Stimulated activated CD4-positive, alpha-beta T cell treated with anti-CD3 and anti-CD28 coated beads, Interleukin-4, amount 100 ng/mL, for 4 hours (primary cell): ENCODE data around the gene ATP2B1.
"Not testable (repeated sequence)": the region's sequence is repeated elsewhere in the genome, so short reads cannot be mapped to it uniquely, and the experiment has no call there.

Experiments used
- DNase-seq, 2 experiments: peaks; one replicate each; pipeline ENCODE4 v3.0.0-alpha.2; 2020

ATP2B1 gene

GRCh38 chr12:89708565-89709156 is at the start of gene ATP2B1:
ATP2B1 (minus strand) TSS chr12:89708838; CDS start chr12:89655886, 52,952 bp downstream.
- DNase-seq: peak; percentile 76 to 78

DNA sequence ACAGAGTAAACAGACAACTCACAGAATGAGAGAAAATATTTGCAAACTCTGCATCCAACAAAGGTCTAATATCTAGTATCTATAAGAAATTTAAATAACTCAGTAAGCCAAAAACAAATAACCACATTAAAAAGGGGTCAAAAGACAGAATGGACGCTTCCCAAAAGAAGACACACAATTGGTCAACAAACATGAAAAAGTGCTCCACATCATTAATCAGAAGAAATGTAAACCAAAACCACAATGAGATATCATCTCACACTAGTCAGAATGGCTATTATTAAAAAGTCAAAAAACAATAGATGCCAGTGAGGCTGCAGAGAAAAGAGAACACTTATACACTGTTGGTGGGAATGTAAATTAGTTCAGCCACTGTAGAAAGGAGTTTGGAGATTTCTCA is 49.3 kb upstream of the ATP2B1 start:
- DNase-seq: not testable (repeated sequence)

DNA sequence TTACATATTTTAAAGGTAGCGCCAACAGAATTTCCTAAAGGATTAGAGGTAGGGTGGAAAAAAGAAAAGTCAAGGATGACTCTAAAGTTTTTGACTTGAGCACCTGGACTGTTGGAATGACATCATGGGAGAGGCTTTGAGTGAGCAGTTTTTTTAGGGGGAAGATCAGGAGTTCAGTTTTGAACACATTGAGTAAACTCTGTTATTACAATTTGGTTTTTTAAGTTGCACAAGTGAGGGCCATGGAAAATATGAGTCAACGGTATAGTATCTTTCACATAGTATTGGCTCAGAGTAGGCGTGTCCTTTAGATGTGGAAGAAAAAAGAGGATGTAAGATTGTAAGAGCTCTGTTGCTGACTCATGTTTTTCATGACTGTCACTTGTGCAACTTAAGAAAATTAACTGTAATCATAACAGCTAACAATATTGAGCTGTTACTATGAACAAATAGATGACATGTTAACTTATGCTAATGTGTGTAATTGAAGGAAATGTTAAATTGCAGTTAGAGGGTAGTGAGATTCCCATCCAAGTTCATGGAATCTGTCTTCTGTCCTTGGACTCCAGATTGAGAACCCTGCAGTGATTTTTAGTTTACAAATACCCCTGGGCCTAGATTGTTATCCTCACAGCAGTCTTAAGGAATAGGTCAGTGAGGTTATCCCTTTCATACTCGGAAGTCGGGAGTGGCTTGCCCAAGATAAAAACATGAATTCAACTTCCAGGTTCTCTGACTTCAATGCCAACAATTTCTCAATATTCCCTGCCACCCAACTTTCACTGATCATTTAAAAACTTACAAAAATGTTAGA is 48.2 kb upstream of the ATP2B1 start:
- DNase-seq: peak in 1 of 2 experiments; percentile 4

DNA sequence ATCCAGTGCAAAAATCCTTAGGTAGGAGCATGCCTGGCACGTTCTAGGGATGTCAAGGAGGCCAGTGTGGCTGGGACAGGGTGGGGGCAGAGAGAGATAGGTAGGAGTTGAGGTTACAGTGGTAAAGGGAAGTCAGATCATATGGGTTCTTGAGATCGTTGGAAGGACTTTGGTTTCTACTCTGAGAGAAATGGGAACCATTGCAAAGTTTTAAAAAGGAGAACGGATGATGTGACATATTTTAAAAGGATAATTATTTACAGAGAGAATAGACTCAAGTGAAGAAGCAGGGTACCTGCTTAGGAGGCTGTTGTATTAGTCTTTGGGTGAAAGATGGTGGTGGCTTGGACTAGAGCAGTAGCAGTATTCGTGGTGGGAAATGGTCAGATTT is 47.6 kb upstream of the ATP2B1 start:
- DNase-seq: no peak

- no peak for DNase-seq
Measured at GRCh38 chr12:89753997-89754396, 45.4 kb upstream of the ATP2B1 start.

DNA sequence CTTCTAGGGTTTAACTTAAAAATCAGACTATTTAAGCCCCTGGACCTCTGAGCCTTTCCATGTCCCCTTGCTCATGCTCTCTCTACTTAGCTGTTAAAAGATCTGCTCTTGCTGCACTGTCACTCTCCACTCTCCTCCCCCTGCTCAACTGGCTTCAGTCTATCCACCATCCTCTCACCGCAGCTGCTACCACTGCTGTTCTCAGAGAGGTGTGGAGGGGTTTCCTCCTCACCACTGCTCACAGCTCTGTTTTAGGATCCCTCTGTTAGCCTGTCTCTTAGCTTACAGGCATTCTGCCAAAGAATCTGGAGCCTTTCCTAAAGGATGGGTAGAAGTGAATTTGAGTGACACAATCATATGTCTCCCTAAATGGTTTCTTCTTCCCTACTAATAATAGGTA is 43.7 kb upstream of the ATP2B1 start:
- no peak for DNase-seq

DNA sequence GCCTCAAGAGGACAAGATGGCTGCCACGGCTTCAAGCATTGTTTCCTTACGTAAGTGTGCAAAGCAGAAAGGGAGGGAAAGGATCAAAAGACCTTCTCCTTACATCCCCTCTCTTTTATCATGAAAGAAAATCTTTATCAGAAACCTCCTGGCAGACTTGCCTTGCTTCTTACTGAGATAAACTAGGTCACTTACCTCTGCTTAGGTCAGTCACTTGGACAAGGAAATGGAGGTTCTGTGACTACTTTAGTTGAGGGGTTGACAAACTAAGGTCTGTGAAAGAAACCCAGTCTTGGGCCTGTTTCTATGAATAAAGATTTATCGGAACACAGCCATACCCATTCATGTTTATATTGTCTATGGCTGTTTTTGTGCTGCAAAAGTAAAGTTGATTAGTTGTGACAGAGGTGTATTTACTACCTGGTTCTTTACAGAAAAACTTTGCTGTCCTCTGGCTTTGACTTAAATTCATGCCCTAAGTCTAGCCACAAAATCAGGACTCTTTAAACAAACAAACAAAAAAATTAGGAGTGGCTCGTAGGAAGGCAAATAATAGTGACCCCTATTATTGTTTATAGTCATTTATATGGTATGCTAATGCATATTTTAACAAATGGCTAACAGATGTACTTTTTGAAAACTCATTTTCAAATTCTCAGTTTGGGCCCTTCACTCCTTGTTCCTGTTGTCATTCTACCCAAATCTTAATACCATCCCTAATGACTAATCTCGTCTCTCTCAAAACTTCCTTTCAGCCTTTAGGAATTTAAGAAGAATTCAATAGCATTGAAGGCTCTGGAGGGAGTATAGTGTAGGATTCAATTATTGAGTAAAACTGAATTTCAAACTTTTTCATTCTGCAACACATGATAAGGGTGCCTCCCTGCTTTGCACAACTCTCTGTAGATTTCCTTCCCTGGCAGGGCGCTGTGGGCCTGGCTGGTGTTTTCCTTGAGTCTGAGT is 42.0 kb upstream of the ATP2B1 start:
- DNase-seq: no peak

DNA sequence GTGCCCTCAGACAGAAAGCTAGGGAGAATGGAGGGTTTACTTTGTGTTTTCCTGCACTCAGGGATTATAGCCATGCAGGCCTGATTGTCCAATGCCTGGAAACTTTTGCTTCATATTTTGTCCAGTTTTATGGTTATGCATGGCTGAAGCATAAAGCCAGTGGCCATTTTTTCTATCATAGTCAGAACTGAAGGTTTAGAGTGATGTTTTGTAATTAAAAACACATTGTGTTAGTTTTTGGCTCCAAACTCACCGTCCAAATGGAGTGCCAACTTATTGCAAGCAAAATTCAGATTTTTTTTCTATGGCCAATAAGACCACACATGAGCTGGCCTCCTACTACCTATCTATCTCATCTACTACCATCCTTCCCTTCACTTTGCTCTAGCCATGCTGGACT is 40.2 kb upstream of the ATP2B1 start:
- DNase-seq: no peak

DNA sequence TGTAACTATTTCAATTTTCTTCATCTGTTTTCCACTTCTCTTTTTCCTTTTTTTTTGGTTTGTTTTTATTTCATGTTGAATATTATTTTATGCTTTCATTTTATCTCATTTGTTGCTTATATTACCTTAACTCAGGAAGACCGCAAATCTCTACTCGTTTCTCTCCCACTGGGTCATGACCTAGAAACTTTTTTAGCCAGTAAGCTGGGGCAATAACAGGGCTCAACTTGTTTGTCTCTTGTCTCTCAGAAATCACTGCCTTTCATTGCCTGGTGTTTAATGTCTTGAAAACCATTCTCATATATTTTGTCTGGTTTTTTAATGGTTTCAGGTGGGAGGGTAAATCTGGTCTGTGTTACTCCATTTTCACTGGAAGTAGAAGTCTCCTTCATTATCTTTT is 36.6 kb upstream of the ATP2B1 start:
- DNase-seq: no peak

- DNase-seq: no peak
Measured at GRCh38 chr12:89742337-89743022, 33.8 kb upstream of the ATP2B1 start.

DNA sequence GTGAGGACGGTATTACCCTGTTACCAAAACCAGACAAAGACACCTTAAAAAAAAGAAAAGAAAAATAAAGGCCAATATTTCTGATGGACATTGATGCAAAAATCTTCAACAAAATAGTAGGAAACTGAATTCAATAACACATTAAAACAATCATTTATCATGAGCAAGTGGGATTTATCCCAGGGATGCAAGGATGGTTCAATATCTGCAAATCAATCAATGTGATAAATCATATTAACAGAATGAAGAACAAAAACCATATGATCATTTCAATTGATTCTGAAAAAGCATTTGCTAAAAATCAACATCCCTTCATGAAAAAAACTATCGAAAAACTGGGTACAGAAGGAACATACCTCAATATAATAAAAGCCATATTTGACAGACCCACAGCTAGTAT is 32.3 kb upstream of the ATP2B1 start:
- DNase-seq: no peak

GRCh38 chr12:89736995-89737394 is 28.4 kb upstream of the ATP2B1 start:
- DNase-seq: no peak

DNA sequence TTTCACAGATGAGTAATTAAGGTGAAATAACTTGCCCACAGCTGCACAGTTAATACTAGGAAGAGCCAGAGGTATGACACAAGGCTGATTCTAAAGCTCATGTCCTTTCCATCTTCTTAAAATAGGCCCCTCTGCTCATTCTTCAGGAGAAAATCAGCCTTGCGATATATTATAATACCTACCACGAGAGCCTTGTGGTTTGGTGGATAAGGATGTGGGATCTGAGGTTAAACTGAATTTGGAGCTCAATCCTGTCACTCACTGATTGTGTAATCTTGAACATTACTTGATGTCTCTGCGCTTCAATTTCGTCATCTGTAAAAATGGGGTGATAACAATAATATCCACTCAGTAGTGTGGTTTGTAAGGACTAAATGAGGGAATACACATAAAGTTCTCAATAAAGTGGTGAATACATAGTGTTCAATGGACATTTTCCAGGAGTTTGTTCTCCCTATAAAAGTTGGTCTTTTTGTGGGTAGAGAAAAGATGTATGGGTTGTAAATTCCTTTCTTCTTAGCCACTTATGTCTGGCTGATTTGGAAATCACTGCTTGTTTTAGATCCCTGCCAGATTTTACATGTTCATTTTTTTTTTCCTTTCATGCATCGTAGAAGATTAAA is 25.1 kb upstream of the ATP2B1 start:
- DNase-seq: no peak

- DNase-seq: no peak
Measured at GRCh38 chr12:89732522-89732921, 23.9 kb upstream of the ATP2B1 start.

DNA sequence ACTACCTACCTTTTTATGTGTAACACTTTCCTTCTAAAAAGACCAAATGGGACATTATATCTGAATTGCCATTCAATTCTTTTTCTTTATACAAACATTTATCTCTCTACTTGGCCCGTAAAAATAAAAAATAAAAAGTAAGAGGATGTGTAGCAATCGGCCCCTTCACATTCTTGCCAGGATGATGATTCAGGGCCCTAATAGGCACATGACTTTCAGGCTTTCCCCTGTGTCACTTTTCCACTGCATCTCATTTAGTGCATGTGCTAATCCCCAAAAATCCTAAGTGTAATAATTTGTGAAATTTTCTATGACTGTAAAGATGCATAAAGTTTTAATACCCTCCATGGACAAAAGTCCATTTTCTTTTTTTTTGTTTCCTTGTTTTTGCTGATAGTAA is 23.0 kb upstream of the ATP2B1 start:
- no peak for DNase-seq

DNA sequence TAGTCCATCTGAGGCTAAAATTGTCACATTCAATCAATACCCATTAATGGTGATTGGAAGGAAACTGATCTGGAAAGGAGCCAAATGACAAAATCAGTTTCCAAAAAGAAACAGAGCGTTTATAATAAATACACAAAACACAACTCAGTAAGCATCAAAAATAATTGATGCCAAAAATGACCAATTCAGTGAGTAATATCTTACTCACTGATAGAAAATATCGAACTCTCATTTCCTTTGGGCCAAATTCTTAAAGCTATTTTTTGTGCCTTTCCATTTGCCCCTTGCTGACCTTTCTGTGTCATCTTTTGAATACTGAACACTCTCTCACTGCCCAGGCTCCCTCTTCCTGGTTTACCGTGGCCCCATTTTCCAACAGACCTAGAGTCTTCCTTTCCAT is 22.5 kb upstream of the ATP2B1 start:
- no peak for DNase-seq

GRCh38 chr12:89729946-89730459 is 21.4 kb upstream of the ATP2B1 start:
- DNase-seq: no peak

DNA sequence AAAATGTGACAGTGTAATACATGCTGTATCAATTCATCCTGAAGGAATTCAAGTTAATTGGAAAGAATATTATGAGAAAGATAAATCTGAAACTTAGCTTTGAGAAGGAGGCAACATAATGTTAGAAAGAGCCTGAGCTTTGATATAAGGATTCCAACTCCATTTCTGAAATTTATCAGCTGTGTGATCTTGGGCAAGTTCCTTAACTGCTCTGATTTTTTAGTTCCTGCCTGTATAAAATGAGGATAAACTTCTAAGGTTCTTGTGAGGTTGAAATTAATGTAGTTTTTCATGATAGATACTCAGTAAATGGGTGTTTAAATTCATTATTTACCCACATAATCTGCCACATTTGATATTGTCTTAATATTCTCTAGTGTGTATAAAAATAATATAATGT is 14.6 kb upstream of the ATP2B1 start:
- no peak for DNase-seq

- DNase-seq: no peak
Measured at GRCh38 chr12:89721291-89721987, 12.8 kb upstream of the ATP2B1 start.

GRCh38 chr12:89717759-89718523 is 9.3 kb upstream of the ATP2B1 start:
- DNase-seq: no peak

GRCh38 chr12:89712706-89713105 is 4.1 kb upstream of the ATP2B1 start:
- no peak for DNase-seq
